IPS-15b (cell line): ENCODE results near the gene COL13A1.

ENCODE experiments used
- H3K27me3 ChIP-seq: one replicate; pipeline ENCODE4 v1.6.1; 2013; ENCODE audit warnings: low read length; ENCODE audit not compliant: control insufficient read depth, insufficient read depth
- H3K36me3 ChIP-seq: one replicate; pipeline ENCODE4 v1.6.1; 2013; ENCODE audit warnings: low read length; ENCODE audit not compliant: control insufficient read depth, insufficient read depth
- H3K4me1 ChIP-seq: one replicate; pipeline ENCODE4 v1.6.1; 2013; ENCODE audit warnings: mild to moderate bottlenecking, low read length; ENCODE audit not compliant: control insufficient read depth, insufficient read depth
- H3K4me3 ChIP-seq: one replicate; pipeline ENCODE4 v1.5.1; 2013; ENCODE audit warnings: low read depth, low read length
- H3K9ac ChIP-seq: one replicate; pipeline ENCODE4 v1.6.1; 2013; ENCODE audit warnings: low read depth, mild to moderate bottlenecking, low read length
- H3K9me3 ChIP-seq: one replicate; pipeline ENCODE4 v1.6.1; 2013; ENCODE audit warnings: mild to moderate bottlenecking, low read length; ENCODE audit not compliant: control insufficient read depth, insufficient read depth

COL13A1 gene

DNA sequence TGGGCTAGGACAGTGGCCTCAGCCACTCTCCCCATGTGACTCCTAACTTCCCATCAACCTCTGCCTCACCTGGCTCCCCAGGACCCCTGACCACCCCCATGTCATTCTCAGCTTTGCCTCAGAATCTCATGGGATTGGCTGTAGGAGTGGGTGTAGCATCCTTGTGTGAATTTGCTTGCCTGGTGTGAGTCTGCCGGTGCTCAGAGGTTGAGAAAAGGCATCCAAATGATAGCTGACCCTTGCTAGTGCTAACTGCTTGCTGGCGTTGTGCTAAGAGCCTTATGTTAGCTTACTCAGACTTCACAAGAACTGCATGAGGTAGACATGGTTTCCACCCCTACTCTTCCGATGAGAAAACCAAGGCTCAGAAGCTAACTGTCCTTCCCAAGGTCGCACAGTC, 74.2 kb downstream of the COL13A1 start:
- no peak overlapping the region for H3K4me3 ChIP-seq
- no peaks in the 10 kb centered on the region for H3K27me3 ChIP-seq
- peaks cover 10% of the 10 kb centered on the region for H3K4me1 ChIP-seq
- no peaks in the 10 kb centered on the region for H3K9me3 ChIP-seq
- H3K9ac ChIP-seq, result no peak overlapping the region
- no peaks in the 10 kb centered on the region for H3K36me3 ChIP-seq

DNA sequence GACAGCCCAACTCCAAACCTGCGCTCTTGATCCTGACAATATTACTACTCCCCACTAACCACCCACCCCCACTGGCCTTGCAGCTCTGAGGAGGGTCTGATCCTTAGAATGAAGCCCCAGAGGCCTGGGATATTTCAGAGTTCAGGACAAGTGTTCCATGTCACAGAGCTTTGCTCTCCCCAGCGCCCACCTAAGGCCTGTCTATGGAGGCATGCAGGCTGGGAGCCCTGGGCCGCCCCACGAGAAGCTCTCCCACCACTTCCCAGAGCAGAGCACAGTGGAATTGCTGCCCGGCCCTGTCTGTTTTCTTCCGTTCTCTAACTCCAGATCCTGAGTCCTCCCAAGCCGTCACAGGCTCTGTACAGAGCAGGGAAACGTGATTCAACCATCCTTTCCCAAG, 74.6 kb downstream of the COL13A1 start:
- Histone ChIP-seq H3K9me3 (no peaks in the 10 kb centered on the region), H3K4me1 (peaks cover 7% of the 10 kb centered on the region), H3K27me3 (no peaks in the 10 kb centered on the region), H3K4me3 (no peak overlapping the region), H3K9ac (no peak overlapping the region), H3K36me3 (no peaks in the 10 kb centered on the region)

DNA sequence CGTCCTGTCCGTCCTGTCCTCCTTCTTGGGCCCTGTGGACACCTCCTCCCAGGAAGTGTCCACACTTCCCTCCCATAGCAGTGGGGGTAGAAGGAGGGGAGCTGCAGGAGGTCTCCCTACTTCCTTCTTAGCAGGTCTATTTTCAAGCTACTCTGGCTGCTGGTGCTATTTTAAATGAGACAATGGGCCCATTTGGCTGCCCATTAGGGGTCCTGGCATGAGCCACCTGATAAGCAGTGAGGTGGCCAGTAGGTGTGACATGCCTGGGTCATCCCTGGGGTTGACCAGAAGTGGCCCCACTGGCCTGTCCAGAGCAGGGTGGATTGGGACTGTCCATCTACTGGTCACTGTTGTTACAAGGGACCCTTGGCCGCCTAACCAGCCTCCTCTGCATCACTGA, 75.2 kb downstream of the COL13A1 start:
- Histone ChIP-seq H3K27me3 (no peaks in the 10 kb centered on the region), H3K9ac (no peak overlapping the region), H3K4me3 (no peak overlapping the region), H3K36me3 (no peaks in the 10 kb centered on the region), H3K9me3 (no peaks in the 10 kb centered on the region), H3K4me1 (peaks cover 4% of the 10 kb centered on the region)

DNA sequence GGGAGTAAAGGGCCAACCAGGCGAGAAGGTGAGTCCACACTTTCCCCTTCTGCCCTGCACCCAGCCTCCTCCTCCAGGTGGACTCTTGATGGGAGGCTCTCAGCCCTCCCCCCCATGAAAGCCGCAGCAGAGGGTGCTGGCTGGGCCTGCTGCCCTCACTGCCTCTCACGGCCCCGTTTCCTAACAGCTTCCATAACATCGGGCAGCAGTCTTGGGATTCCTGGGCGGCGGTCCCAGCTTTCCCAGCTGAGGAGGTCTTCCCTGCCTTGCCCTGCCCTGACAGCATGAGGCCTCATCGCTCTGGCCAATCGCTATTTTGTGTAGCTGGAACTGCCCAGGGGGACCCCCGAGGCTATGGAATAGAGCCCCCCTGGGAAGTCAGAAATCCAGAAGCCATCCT, 76.3 kb downstream of the COL13A1 start:
- H3K4me3 ChIP-seq, result no peak overlapping the region
- H3K4me1 ChIP-seq, result peaks cover 4% of the 10 kb centered on the region
- H3K9me3 ChIP-seq, result no peaks in the 10 kb centered on the region
- no peaks in the 10 kb centered on the region for H3K27me3 ChIP-seq
- no peak overlapping the region for H3K9ac ChIP-seq
- no peaks in the 10 kb centered on the region for H3K36me3 ChIP-seq

DNA sequence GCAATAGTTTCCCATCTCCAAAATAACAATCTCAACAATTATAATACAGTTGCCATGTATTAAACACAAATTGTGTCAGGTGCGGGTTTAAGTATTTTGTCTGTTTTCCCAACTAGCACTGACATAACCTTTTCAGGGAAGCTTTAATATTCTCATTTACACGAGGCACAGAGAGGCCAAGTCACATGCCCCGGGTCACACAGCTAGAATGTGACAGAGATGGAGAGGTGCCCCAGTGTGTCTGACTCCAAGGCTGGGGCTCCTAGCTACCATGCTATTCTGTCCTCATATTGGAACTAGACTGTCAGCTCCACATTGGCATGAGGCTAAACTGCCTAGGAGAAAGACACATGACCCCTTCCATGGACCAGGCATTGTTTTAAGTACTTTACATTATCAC, 77.2 kb downstream of the COL13A1 start:
- no peak overlapping the region for H3K9ac ChIP-seq
- no peak overlapping the region for H3K4me3 ChIP-seq
- H3K27me3 ChIP-seq, result no peaks in the 10 kb centered on the region
- H3K4me1 ChIP-seq, result peaks cover 4% of the 10 kb centered on the region
- H3K9me3 ChIP-seq, result no peaks in the 10 kb centered on the region
- H3K36me3 ChIP-seq, result no peaks in the 10 kb centered on the region

DNA sequence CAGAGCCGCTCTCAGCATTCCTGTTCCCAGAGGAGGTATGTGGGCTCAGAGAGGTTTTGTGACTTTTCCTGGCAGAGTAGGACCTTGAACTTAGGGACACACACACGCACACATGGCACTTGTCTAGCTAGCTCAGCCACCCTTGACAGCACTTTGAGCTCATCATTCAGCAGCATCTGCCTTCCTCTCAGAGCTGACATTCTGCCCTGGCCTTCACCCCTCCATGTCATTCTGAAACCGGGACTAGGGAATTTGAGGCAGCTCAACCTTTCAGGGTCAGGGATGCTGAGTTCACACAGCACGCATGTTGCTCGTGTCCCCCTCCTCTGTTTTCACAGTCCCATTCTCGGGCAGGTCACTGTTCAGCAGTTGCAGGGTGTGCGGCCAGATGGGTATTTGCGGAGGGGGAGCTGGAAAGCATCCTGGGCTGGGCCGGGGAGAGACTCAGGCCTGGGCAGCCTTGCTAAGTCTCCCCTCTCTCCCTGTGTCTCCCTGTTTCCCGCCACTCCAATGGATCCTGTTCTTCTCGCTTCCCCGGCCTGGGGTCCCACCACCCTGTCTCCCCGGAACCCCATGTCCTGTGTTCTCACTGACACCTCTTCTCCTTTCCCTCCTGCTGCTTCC, 78.0 kb downstream of the COL13A1 start:
- Histone ChIP-seq H3K9me3 (no peaks in the 10 kb centered on the region), H3K4me1 (peaks cover 4% of the 10 kb centered on the region), H3K36me3 (no peaks in the 10 kb centered on the region), H3K9ac (no peak overlapping the region), H3K4me3 (no peak overlapping the region), H3K27me3 (no peaks in the 10 kb centered on the region)

DNA sequence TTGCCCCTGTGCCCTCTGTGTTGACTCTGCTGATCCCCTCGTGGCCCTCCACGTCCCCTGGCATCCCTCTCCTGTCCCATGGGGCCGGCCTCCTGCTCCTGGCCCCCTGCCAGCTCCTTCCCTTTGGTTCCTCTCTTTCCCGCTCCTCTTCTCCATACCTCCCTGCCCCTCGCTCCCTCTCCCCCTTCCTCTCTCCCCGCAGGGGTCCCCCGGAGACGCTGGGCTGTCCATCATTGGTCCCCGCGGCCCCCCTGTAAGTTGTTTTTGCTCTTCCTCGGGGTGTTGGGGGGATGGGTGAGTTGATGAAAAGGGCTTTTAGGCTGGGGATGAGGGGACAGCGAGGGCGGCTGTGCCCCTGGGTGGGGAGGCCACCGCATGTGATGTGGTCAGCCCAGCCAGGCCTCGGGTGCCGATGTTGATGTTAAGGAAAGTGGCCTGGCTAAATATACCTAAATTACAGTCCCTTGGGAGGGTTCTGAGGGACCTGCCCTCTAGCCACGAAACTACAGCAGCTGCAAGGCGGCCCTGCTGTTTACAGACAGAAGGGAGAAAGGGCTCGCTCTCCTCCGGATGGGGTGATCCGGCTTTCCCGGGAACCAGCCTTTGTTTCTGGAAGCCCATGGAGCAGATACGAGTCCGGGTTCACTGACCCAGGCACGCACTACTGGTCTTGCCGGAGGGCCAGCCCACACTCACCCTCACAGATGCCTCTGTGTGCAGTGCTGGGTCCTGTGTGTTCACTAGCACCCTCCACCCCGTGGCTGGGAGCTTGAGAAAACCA, 78.8 kb downstream of the COL13A1 start:
- Histone ChIP-seq H3K9ac (no peak overlapping the region), H3K27me3 (no peaks in the 10 kb centered on the region), H3K36me3 (no peaks in the 10 kb centered on the region), H3K4me1 (peaks cover 4% of the 10 kb centered on the region), H3K4me3 (no peak overlapping the region), H3K9me3 (no peaks in the 10 kb centered on the region)

DNA sequence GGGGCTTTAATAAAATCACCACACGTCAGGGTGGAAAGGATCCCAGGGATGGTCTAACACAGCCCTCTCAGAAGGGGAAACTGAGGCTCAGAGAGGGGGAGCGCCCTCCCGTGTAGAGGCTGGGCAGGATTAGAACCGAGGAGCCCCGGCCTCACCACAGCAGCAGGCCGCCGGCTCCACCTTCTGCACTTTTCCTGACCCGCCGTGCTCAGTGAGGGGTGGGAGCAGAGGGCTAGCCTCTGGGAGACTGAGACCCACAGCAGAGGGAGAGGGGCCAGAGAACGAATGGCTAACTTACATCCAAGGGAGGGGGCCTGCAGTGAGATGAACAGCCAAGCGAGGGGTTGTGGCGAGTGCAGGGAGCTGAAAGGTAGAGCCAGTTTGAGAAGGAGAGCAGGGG, 79.5 kb downstream of the COL13A1 start:
- Histone ChIP-seq H3K36me3 (no peaks in the 10 kb centered on the region), H3K9me3 (no peaks in the 10 kb centered on the region), H3K9ac (no peak overlapping the region), H3K4me3 (no peak overlapping the region), H3K27me3 (no peaks in the 10 kb centered on the region), H3K4me1 (peaks cover 4% of the 10 kb centered on the region)

DNA sequence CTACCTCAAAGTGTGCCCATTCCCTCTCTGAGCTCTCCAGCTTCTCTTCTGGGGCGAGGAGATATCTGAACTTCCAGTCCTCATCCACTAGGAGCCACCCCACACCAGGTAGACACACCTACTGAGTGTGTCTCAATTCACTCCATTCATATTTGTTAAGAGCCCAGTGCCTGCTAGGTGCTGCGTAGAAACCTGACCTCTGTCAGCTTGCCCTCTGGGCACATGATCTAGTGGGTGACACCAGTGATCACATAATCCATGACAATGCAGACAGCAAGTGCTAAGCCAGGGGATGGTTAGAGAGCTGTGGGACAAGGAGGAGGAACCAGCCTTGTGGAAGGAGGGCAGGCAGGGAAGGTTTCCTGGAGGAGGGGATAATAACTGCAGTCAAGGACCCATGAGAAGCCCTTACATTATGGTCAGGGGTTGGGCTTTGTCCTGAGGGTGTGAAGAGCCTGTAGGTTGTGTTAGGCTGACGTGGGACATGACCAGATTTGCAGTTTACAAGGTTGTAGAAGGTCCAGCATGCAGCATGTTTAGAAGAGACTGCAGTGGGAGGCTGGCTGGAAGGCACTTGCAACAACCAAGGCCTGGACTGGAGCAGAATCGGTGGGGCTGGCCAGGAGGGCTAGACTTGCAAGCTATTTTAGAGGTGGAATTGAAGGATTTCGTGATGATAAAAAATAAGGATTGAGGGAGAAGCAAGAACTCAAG, 81.8 kb downstream of the COL13A1 start:
- H3K9ac ChIP-seq, result no peak overlapping the region
- H3K9me3 ChIP-seq, result no peaks in the 10 kb centered on the region
- peaks cover 4% of the 10 kb centered on the region for H3K4me1 ChIP-seq
- no peaks in the 10 kb centered on the region for H3K27me3 ChIP-seq
- no peak overlapping the region for H3K4me3 ChIP-seq
- no peaks in the 10 kb centered on the region for H3K36me3 ChIP-seq

DNA sequence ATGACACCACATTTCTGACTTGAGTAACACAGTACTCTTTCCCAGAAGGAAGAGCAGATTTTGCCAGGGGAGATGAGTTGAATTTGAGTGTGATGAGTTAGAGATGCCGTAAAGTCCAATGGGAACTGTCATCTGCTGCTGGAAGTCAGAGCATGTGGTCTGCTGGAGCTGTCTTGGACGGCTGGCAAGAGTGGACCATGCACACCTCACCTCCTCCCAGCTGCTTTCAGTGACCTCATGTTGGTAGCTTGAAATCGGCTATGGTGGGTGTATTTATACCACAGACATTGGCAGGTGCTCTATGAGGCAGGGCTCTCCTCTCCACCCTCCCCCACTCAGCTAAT, 82.3 kb downstream of the COL13A1 start:
- peaks cover 4% of the 10 kb centered on the region for H3K4me1 ChIP-seq
- H3K4me3 ChIP-seq, result no peak overlapping the region
- no peaks in the 10 kb centered on the region for H3K9me3 ChIP-seq
- H3K9ac ChIP-seq, result no peak overlapping the region
- no peaks in the 10 kb centered on the region for H3K36me3 ChIP-seq
- H3K27me3 ChIP-seq, result no peaks in the 10 kb centered on the region

DNA sequence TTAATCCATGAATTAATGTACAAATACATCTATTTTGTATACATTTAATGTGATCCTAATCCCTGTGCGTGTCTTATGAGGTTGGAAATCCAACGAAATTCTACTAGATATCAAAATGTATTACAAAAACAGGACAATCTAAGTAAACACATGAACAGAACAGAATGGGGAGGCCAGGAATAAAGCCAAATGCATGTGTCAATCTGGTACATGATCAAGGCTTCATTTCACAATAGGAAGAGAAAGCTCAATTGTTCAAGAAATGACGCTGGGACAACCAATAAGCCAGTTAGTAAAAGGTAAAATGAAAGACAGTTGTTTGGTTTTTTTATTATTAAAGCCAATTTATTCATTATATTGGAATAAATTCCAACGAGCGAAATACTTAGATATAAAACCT, 83.0 kb downstream of the COL13A1 start:
- Histone ChIP-seq H3K9ac (no peak overlapping the region), H3K4me1 (peaks cover 4% of the 10 kb centered on the region), H3K36me3 (no peaks in the 10 kb centered on the region), H3K27me3 (no peaks in the 10 kb centered on the region), H3K4me3 (no peak overlapping the region), H3K9me3 (no peaks in the 10 kb centered on the region)
